Right lobe of liver (tissue), 6 donors: ENCODE results near the gene SERPINA4. TPM values are rescaled to one million over a fixed set of nuclear protein-coding genes. Genes with fewer than 3 reads are reported as not detected.

Source experiments
- ATAC-seq, 4 donors: fragments of 200-7000 bp; cut with Tn5 transposase; one replicate each; pipeline ENCODE4 v1.9.1; 2020; ENCODE audit warnings: mild to moderate bottlenecking in 4 of 4, moderate library complexity in 4 of 4
- DNase-seq, 3 donors: peaks; one replicate each; pipeline ENCODE4 v3.0.0-alpha.2; 2020
- H3K27ac ChIP-seq, 3 donors: fragments of 200-600 bp; one replicate each; pipeline ENCODE4 v1.8.0; 2022
- H3K27me3 ChIP-seq, 2 donors: fragments of 200-600 bp; one replicate each; pipeline ENCODE4 v1.8.0; 2022
- H3K36me3 ChIP-seq, 4 donors: fragments of 200-600 bp; sonication (generic) in 1 of 4; one replicate each; pipeline versions ENCODE4 v1.5.1 to v1.8.0; 2017 to 2022; ENCODE audit warnings: control low read depth in 1 of 4
- H3K4me1 ChIP-seq, 4 donors: fragments of 200-600 bp; sonication (generic) in 1 of 4; one replicate each; pipeline versions ENCODE4 v1.5.1 to v1.8.0; 2017 to 2022; ENCODE audit warnings: control low read depth in 1 of 4
- H3K4me3 ChIP-seq, 3 donors: fragments of 200-600 bp; one replicate each; pipeline ENCODE4 v1.8.0; 2022
- H3K9me3 ChIP-seq, 4 donors: fragments of 200-600 bp; sonication (generic) in 1 of 4; one replicate each; pipeline versions ENCODE4 v1.5.1 to v1.8.0; 2017 to 2022; ENCODE audit warnings: control low read depth in 1 of 4
- CTCF ChIP-seq, 4 donors: fragments of 200-600 bp in 3 of 4; fragments of 450-650 bp in 1 of 4; IDR thresholded peaks; one replicate each; pipeline versions ENCODE4 v1.5.1 to v1.8.0; 2016 to 2022; ENCODE audit warnings: antibody characterized with exemption in 4 of 4, mild to moderate bottlenecking in 2 of 4
- POLR2A ChIP-seq: fragments of 450-650 bp; IDR thresholded peaks from one replicate; pipeline ENCODE4 v1.6.1; 2017; ENCODE audit warnings: antibody characterized with exemption, mild to moderate bottlenecking
- WGBS: methylation state at CpG from one replicate; pipeline ENCODE4 v1.1.6; 2018; ENCODE audit warnings: low coverage, low lambda C conversion rate; ENCODE audit not compliant: insufficient coverage; ENCODE audit errors: missing lambda C conversion rate; 5-methylcytosine and 5-hydroxymethylcytosine counted together
- intact Hi-C, 2 donors: fragments of 100-400 bp; cut with DNase I; formaldehyde crosslinking; loops; one replicate each; pipeline versions ENCODE4 v1.11.2 to v1.14.1; 2022
- total RNA-seq, 6 experiments: library from RNA; depleted of rRNA in 2 of 6; stranded (reverse); fragments of >200 nt in 2 of 6; fragmentation: NEBNext Ultra II Directional in 3 of 6; extraction: Animal tissue kit (Norgen Biotek cat#: 25700) in 3 of 6; gene quantifications; one replicate each; pipeline versions ENCODE4 v1.1.0 to v1.2.4, GENCODE V29; 2016 to 2023
- donor health status: DM: no; HTN: yes; CAD: no.
- donor health status: DM: no; HTN: no; CAD: no.
- donor health status: DM: no; HTN: no; CAD: no.
- donor health status: DM: no; HTN: yes; CAD: no.
- donor health status: DM: no; HTN: yes; CAD: no.

SERPINA4 gene
- total RNA-seq, 6 experiments from 2014 or later = 41.2 to 204 (median 145) TPM

DNA sequence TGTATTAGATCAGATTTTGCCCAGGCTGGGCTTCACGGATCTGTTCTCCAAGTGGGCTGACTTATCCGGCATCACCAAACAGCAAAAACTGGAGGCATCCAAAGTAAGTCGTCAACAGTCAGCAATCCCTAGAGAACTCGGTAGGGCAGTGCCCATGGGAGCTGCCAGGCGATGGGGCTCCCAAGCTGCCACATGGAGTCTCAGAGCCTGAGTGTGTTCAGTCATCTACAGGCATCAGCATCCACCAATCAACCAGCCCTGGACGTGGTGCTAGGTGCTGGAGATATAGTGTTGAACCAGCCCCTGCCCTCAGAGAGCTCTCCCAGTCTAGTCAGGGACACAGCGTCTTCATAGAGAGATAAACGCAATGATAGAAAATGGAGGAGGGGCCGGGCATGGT lies 6.9 kb downstream of the SERPINA4 start:
- Histone ChIP-seq H3K4me1 (peaks cover 0 to 65% (median 21%) of the 10 kb centered on the region in 4 donors), H3K27me3 (no peaks in the 10 kb centered on the region), H3K9me3 (no peaks in the 10 kb centered on the region), H3K36me3 (peaks cover 0 to 7% (median 0%) of the 10 kb centered on the region in 4 donors), H3K4me3 (no peak overlapping the region), H3K27ac (no peak overlapping the region)
- WGBS = 86% methylated on average over 8 of the region's 9 CpGs
- intact Hi-C loops = no loop called here
- ATAC-seq (no peak), DNase-seq (no peak)
- TF ChIP-seq POLR2A = no peak
- TF ChIP-seq CTCF (IDR thresholded peaks at IDR 0.05) = no peak

DNA sequence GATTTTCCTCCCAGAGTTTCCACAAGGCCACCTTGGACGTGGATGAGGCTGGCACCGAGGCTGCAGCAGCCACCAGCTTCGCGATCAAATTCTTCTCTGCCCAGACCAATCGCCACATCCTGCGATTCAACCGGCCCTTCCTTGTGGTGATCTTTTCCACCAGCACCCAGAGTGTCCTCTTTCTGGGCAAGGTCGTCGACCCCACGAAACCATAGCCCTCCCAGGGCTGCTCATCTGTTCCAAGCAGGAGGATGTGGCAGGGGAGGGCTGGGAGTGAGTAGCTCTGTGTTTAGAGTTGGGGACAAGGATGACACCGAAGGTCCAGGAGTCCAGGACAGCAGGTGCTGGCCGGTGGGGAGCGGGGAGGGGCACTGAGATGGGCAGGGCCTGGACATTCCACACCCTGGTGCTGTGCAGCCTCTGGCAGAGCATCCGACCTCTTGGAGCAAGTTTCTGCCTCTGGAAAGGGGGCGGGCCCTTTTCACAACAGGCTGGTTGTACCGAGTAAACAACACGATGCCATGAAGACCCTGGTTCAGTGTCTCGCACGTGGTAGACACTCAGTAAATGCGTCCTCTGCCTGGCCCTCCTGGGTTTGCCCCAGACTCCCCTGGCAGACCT lies 8.2 kb downstream of the SERPINA4 start:
- TF ChIP-seq CTCF (IDR thresholded peaks at IDR 0.05) (no peak), POLR2A (no peak)
- no peaks in the 10 kb centered on the region for H3K27me3 ChIP-seq
- peak; percentile 78 to 93 (median 84) for ATAC-seq
- peak; percentile 85 to 95 (median 95) for DNase-seq
- peaks cover 0 to 66% (median 23%) of the 10 kb centered on the region in 4 donors for H3K4me1 ChIP-seq
- intact Hi-C loops = no loop called here
- no peak overlapping the region for H3K4me3 ChIP-seq
- H3K36me3 ChIP-seq = peaks cover 0 to 7% (median 0%) of the 10 kb centered on the region in 4 donors
- H3K27ac ChIP-seq = peak overlapping the region in 2 of 3 donors; percentile 69 to 76
- no peaks in the 10 kb centered on the region for H3K9me3 ChIP-seq
- WGBS = 31% methylated on average over 14 of the region's 20 CpGs

DNA sequence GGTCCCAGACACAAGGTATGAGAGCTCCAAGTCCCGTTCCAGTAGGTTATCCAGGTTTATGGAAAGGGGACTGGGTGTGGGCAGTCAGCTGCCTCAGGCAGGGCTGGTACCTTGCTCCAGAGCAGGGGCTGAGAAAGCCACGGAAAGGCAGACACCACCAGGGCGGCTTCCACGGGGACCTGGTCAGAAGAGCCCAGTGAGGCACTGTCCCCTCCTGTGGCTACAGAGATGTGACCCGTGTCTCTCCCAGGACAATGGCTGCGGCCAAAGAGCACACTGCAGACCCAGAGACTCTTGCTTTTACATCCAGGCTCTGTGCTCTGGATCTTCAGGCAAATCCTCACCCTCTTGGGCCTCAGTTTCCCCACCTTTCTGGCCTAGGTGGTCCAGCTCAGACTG lies 8.8 kb downstream of the SERPINA4 start:
- no peak for TF ChIP-seq POLR2A
- TF ChIP-seq CTCF (IDR thresholded peaks at IDR 0.05) = no peak
- Histone ChIP-seq H3K4me3 (no peak overlapping the region), H3K36me3 (peaks cover 0 to 7% (median 0%) of the 10 kb centered on the region in 4 donors), H3K27ac (peak overlapping the region in 2 of 3 donors; percentile 69 to 76), H3K27me3 (no peaks in the 10 kb centered on the region), H3K9me3 (no peaks in the 10 kb centered on the region), H3K4me1 (peaks cover 0 to 66% (median 23%) of the 10 kb centered on the region in 4 donors)
- 40% methylated on average over 2 of the region's 6 CpGs for WGBS
- ATAC-seq (no peak), DNase-seq (no peak)
- intact Hi-C loops = no loop called here

GRCh38 chr14:94570440-94570839 lies 9.2 kb downstream of the SERPINA4 start:
- TF ChIP-seq POLR2A = no peak

GRCh38 chr14:94571395-94571794 lies 10.2 kb downstream of the SERPINA4 start:
- Histone ChIP-seq H3K4me1 (peaks cover 0 to 73% (median 27%) of the 10 kb centered on the region in 4 donors), H3K9me3 (no peaks in the 10 kb centered on the region), H3K27me3 (no peaks in the 10 kb centered on the region), H3K4me3 (no peak overlapping the region), H3K27ac (peak overlapping the region; percentile 22 to 76 (median 72)), H3K36me3 (peaks cover 0 to 7% (median 0%) of the 10 kb centered on the region in 4 donors)
- 14% methylated on average over 5 of the region's 7 CpGs for WGBS
- DNase-seq (no peak), ATAC-seq (peak in 2 of 4 donors; percentile 8 to 16)
- intact Hi-C loops = no loop called here
- TF ChIP-seq POLR2A (no peak), CTCF (IDR thresholded peaks at IDR 0.05) (no peak)

More at GRCh38 chr14:94570440-94570839, 9.2 kb downstream of the SERPINA4 start:
- ATAC-seq = no peak
- peak overlapping the region in 2 of 3 donors; percentile 72 to 76 for H3K27ac ChIP-seq
- WGBS = 51% methylated on average over 6 of the region's 9 CpGs
- no peaks in the 10 kb centered on the region for H3K27me3 ChIP-seq
- H3K36me3 ChIP-seq = peaks cover 0 to 7% (median 0%) of the 10 kb centered on the region in 4 donors
- no peaks in the 10 kb centered on the region for H3K9me3 ChIP-seq
- H3K4me1 ChIP-seq = peaks cover 0 to 66% (median 25%) of the 10 kb centered on the region in 4 donors
- intact Hi-C loops = no loop called here
- no peak overlapping the region for H3K4me3 ChIP-seq
- no peak for DNase-seq
